GM21367 (cell line): ENCODE measurements around the gene FAM83E.

ENCODE experiments used
- ATAC-seq: cut with Tn5 transposase; IDR thresholded peaks from one replicate; pipeline ENCODE4 v1.9.1; 2021; ENCODE audit not compliant: unreplicated experiment

Gene FAM83E

DNA sequence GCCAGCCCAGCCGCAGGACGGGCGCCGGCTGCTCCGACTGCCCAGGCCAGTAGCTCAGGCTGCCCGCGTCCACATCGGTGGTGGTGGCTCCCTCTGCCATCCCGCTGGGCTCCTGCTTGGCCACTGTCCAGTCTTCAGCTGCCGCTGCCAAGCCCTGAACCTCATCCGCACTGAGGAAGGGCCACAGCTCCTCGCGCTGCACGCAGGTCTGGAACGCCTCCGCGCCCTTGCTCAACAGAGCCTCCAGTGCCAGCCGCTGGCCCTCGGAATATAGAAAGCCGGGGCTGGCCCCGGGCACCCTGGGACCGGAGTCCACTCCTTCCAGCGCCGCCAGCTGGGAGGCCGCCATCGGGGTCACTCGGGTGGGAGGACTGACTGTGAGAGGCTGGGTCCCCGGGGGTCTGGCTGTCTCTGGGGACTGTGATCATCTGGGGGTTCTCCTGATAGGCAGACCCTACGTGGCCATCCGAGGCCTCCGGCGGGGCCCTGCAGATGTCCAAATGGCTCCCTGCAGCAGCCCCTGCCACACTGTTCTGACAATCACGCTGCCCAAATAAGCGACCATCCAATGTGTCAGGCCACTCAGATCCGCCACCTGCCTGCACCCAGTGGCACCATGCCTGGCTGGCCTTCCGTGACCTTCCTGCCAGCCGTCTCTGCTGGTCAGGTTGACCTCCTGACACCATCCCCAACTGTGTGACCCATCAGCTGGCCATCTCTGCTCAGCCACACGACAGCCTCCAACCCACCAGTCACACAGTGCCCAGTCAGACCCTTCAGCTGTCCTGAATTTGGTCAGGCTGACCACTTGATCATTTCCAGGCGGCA, 1.6 kb downstream of the FAM83E start:
- ATAC-seq = no peak

DNA sequence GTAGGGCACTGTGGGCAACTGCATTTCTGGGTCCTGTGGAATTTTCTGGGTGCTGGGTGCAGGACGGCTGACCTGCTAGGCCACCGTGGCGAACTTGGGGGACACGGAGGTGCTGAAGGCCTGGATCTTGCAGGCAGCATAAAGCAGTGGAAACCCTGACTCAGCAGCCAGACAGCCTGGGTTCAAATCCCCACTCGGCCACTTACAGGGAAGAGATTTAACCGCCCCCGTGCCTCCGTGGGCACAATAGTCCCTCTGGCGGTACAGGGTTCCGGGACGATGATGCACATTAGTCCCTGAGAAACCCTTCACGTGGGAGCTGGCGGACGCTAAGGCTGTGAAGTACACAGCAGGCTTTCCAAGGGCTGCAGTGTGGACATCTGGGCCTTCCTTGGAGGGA, 3.0 kb downstream of the FAM83E start:
- no peak for ATAC-seq

DNA sequence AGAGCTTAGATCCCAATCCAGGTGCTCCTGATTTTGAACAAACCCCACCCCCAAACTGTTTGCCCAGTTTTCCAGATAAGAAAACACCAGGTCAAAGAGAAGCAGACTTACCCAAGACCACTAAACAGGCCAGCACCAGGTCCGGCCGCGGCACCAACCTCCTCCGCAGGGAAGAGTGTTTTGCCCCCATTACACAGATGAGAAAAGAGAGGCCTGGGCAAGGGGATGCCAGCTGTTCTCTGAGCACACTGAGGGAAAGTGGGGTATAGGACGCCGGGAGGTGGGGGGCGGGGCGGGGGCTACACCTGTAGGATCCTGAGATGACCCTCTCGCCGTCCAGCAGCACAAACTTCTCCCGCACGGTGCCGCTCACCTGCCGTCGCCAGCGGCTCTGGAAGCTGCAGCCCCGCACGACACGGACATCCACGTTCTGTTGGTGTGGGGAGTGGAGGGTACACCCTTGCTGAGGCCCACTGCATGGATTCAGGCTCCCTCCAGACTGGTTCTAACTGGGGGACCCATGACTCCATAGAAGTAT, 5.2 kb downstream of the FAM83E start:
- no peak for ATAC-seq

DNA sequence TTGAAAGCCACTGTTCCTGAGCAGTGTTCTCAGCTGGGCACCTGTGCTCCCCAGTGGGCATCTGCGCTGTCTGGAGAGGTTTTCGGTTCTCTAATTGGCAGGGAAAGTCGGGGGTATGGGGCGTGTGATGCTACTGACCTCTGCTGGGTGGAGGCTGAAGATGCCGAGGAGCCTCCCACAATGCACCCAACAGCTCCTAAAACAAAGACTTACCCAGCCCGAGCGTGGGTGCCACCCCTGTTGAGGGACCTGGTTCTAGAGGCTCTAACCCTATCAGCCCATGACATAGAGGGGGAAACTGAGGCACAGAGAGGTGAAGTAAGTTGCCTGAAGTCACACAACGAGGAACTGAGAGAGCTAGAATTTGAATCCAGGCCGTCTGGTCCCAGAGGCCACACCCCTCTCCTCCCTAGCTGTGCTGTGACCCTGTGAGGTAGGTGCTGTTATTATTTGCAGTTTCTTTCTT, 6.0 kb downstream of the FAM83E start:
- no peak for ATAC-seq

DNA sequence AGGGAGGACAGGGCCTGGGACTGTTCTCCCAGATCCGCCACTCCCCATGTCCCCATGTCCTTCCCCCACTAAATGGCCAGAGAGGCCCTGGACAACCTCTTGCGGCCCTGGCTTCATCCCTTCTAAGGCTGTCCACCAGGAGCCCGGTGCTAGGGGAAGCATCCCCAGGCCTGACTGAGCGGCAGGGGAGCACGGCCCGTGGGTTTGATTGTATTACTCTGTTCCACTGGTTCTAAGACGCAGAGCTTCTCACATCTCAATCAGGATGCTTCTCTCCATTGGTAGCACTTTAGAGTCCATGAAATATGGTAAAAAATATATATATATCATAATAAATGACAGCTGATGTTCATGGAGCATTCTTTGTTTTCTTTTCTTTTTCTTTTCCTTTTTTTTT, 7.5 kb downstream of the FAM83E start:
- no peak for ATAC-seq

DNA sequence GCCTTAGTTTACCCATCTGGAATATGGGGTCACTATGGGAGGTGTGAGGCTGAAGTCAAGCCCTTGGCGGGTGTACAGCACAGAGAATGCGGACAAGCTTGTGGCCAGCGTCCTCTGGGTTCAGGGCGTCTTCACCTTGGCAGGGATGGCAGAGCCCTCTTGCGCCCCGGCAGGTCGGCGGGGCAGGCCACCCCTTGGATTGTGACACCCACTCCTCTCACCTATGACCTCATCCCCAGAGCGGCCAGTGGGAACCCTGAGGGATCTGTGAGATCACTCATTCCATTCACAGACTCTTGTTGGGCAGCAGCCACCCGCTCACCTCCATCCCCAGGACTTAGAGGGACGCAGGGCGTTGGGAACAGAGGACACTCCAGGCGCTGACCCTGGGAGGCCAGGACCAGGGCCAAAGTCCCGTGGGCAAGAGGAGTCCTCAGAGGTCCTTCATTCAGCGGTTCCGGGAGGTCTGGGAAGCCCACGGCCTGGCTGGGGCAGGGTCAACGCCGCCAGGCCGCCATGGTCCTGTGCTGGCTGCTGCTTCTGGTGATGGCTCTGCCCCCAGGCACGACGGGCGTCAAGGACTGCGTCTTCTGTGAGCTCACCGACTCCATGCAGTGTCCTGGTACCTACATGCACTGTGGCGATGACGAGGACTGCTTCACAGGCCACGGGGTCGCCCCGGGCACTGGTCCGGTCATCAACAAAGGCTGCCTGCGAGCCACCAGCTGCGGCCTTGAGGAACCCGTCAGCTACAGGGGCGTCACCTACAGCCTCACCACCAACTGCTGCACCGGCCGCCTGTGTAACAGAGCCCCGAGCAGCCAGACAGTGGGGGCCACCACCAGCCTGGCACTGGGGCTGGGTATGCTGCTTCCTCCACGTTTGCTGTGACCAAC, 8.2 kb downstream of the FAM83E start, which contains the start of gene SPACA4:
Gene SPACA4 (plus strand): TSS at position 280 of the 896 bp plus-strand sequence. CDS start 237 bp downstream, at position 517.
- no peak for ATAC-seq

DNA sequence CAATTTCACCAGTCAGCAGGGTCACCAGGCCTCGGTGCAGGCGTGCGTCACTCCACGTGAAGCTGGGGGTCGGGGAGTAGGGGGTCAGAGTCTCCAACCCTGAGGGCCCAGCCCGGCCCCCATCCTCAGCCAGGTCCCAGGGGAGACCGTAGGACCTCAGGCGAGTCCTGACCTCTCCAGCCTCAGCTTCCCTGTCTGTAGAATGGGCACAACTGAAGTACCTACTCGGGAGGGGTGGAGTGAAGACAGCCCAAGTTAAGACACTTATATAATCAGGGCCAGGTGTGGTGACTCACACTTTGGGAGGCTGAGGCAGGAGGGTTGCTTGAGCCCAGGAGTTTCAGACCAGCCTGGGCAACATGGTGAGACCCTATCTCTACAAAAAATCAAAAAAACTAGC, 11.0 kb downstream of the FAM83E start:
- no peak for ATAC-seq

DNA sequence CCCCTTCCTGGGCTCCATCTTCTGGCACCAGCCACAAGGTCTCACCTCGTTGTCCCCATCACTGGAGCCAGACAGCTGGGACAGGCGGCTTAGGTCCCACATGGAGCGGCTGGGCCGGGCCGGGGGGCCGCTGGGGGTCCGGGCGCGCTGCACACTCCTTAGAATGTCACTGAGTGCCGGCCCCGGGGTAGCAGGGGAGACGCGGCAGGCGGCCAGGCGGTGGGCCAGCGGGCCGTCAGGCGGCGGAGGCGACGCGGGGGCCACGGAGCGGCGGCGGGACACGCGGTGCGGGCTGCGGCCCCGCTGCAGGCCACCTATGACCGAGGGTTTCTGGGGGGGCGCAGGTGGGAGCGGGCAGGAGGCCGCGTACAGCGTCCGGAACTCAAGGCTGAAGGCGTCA, 11.4 kb downstream of the FAM83E start:
- no peak for ATAC-seq

DNA sequence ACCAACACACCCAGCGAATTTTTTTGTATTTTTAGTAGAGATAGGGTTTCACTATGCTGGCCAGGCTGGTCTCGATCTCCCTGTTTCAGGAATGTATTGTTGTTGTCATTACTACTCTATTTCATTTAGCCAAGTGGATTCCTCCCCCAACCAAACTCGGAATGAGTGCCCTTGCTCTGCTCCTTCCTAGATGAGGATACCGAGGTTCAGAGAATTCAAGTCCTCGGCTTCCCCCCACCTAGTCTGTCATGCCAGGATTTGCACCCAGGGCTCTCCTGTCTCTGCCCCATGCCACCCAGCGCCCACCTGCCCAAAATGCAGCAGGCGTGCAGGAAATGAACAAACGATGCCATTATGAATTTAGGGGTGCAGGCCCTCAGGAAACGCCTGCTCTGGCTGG, 11.9 kb downstream of the FAM83E start:
- ATAC-seq = no peak

DNA sequence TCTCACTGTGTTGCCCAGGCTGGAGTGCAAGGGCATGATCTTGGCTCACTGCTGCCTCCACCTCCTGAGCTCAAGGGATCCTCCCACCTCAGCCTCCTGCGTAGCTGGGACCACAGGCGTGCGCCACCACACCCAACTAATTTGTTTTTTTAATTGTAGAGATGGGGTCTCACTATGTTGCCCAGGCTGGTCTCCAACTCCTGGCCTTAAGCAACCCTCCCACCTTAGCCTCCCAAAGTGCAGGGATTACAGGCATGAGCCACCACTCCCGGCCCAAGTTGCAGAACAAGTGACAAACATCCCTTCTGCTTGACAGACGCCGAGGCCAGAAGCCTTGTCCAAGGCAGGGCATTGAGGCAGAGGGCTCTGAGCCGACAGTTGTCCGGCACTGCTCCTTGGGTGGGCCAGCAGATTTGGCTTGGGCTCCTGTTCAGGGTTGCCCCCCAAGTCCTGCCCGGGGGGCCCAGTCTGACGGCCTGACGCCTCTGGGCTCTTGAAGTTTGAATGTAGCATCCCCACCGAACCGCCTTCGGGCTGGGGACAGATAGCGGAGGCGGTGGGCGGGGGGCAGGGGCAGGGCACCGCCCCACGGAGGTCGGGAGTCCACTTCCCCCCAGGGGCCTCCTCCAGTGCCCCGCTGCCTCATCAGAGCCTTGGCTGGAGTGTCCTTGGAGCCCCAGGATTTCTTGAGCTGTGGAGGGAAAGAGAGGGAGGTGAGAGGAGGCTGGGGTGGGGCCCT, 14.0 kb downstream of the FAM83E start:
- ATAC-seq = no peak

DNA sequence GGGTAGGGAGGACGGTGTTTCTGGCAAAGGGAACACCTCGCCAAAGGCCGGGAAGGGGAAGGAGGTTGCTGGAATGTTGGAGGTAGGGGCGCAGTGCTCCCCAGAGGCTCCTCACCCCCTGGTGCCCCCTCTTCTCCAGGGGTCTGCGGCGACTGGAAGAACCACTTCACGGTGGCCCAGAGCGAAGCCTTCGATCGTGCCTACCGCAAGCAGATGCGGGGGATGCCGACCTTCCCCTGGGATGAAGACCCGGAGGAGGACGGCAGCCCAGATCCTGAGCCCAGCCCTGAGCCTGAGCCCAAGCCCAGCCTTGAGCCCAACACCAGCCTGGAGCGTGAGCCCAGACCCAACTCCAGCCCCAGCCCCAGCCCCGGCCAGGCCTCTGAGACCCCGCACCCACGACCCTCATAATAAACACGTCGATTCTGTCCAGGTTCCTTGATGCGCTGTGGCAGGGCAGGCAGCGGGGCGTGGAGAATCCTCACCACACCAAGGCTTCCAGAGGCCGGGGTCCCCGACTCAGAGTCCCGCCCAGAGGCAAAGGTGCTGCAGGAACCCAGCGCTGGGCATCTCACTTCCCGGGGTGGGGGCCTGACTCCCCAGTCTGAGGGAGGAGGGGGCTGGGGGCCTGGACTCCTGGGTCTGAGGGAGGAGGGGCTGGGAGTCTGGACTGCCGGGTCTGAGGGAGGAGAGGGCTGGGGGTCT, 15.7 kb downstream of the FAM83E start:
- ATAC-seq = no peak

DNA sequence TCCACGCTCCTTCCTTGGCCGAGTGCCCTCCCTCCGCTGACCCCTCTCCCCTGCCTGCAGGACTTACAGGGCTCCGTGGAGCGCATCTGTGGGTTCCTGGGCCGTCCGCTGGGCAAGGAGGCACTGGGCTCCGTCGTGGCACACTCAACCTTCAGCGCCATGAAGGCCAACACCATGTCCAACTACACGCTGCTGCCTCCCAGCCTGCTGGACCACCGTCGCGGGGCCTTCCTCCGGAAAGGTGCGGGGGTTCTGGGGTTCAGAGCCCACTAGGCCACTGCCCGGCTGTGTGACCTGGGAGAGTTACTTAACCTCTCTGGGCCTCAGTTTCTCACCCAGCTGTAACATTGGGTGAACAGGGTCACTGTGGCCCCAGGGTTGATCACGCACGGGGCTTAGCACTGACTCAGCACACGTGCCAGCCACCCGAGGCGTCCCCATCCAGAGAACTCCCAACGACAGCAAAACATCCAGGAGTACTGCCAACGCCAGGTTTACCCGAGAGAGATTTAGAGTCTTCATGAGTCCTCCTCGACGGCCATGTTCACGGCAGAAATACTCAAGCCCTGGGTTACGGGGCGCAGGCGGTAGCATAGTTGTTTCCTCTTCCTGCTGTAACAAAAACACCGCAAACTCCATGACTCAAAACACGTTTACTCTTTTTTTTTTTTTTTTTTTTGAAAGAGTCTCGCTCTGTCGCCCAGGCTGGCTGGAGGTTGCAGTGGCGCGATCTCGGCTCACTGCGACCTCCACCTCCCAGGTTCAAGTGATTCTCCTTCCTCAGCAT, 18.0 kb downstream of the FAM83E start:
- ATAC-seq = no peak

DNA sequence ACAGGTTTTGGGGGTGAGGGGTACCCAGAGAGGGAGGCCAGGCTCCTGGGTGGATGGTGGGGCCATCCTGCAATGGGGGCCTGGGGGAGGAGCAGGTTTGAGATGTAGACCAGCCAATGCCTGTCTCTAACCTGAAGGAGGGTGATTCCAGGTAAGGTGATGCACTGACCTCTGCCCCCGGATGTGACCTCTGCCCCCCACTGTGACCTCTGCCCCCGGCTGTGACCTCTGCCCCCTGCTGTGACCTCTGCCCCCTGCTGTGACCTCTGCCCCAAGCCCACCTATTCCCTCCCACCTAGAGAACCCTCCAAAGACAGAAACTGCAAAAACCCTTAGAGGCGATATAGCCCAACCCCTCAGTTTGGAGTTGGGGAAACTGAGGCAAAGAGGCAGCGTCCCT, 18.6 kb downstream of the FAM83E start:
- ATAC-seq = no peak

DNA sequence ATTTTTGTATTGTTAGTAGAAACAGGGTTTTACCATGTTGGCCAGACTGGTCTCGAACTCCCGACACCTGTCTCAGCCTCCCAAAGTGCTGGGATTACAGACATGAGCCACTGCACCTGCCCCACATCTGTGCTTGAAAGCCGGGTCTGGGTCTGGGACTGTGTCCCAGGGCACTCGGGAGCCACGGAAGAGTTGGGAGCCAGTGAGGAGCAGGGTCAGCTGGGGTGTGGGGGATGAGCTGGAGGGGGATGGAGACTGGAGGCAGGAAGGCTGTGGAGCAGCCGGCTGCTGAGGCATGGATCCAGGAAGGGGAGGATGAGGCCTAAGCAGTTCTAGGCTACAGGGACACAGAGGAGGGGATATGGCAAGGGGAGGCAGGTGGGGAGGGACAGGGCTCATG, 19.0 kb downstream of the FAM83E start:
- ATAC-seq = no peak

DNA sequence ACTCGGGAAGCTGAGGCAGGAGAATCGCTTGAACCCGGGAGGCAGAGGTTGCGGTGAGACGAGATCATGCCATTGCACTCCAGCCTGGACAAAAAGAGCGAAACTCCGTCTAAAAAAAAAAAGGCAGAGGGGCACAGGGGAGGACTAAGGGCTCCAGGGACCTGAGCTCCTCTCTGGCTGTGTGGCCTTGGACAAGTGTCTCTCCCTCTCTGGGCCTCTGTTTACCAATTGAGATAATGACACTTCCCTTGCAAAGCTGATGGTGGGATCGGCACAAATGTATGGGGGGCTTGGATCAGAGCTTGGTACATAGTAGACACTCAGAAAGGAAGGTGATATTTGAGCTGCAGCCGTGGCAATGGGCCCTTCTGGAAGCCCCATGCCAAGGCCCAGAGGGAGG, 19.7 kb downstream of the FAM83E start:
- ATAC-seq = no peak

DNA sequence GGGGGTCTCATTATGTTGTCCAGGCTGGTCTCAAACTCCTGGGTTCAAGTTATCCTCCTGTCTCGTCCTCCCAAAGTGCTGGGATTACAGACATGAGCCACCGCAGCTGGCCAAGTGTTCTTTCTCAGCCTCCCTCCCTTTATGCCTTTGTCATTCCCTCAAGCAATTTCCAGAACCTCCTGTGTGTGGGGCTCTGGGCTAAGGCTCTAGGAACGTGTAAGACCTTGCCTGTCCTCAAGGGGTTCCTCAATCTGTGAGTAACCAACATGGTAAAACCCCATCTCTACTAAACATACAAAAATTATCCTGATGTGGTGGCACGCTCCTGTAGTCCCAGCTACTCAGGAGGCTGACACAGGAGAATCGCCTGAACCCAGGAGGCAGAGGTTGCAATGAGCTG, 23.9 kb downstream of the FAM83E start:
- no peak for ATAC-seq

DNA sequence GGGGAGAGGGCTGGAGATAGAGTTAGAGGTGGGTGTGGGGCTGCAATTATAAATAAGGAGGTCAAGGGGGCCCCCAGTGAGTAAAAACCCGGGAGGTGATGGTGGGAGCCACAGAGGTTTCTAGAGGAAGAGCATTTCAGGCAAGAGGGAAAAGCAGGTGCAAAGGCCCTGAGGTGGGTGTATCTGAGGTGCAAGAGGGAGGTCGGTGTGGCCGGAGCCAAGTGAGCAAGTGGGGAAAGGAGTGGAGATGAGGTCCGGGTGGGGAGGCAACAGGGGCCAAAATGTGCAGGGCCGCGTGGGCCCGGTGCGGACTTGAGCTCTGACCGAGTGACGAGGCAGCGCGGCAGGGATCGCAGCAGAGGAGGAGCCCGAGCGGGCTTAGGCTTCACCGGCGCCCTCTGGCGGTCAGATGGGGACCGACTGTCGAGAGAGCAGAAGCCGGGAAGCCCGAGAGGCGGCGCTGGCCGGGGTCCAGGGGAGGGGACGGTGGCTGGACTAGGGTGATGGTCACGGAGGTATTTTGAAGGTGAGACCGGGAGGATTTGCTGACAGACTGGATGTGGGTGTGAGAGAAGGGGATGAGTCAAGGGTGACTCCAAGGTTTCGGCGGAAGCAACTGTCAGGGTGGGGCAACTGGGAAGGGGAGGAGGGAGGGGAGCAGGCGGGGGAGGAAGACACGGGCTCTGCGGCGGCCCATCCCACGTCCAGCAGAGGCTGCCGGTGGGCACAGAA, 26.0 kb downstream of the FAM83E start:
- ATAC-seq = no peak

DNA sequence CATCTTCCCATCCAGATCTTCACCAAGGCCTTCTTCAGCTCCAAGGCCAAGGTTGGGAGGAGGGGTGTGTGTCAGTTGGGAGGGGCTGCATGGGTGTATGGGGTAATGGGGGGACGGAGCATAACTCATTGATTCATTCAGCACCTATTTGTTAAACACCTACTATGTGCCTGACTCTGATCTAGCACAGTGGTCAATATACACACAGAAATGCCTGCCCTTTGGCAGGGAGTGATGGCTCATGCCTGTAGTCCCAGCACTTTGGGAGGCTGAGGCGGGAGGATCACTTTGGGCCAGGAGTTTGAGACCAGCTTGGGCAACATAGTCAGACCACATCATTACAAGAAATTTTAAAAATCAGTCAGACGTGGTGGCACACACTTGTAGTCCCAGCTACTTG, 27.5 kb downstream of the FAM83E start:
- ATAC-seq = no peak

DNA sequence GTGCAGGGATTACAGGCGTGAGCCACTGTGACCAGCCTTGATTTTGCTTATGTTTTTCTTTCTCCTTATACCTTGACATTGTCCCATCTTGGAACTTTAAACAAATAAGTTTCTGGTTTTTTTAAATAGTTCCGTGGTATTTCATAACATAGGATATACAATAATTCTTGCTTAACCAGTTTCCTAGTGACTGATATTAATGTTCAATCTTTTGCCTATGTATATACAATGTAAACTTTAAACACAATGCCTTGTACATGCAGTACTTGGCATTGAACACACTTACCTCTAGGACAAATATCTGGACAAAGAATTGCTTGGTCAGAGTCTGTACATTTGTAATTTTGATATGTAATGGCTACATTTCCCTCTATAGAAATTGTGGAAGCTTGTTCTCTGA, 32.7 kb downstream of the FAM83E start:
- ATAC-seq = no peak
